Heart left ventricle (tissue), 13 donors: ENCODE results near the gene ECHDC3.

ENCODE experiments used
- CTCF ChIP-seq, 12 donors: fragments of 200-600 bp; sonication (generic) in 4 of 12; IDR thresholded peaks; one replicate each; pipeline versions ENCODE4 v1.5.0 to v1.8.0; 2018 to 2022; ENCODE audit warnings: antibody characterized with exemption in 12 of 12, mild to moderate bottlenecking in 5 of 12
- POLR2A ChIP-seq, 2 donors: fragments of 450-650 bp; IDR thresholded peaks; one replicate each; pipeline ENCODE4 v1.6.1; 2017; ENCODE audit warnings: antibody characterized with exemption in 2 of 2, mild to moderate bottlenecking in 2 of 2, moderate library complexity in 2 of 2
- donor health status: ischemic (EF 13 %, LVEDD 7.1; RV severe dilation, severe dysfunction).
- donor health status: DM: no; HTN: yes; CAD: no.
- donor health status: DM: no; HTN: no; CAD: no.
- donor health status: ischemic (EF 25% LVEDD 6.9; RV normal size, moderate dysfunction).
- donor health status: ischemic (EF 25% LVEDD 5.7; RV mildly dilated, moderate dysfunction).
- donor health status: ischemic (EF 35%, LVEDD 5.7; RV mildly dilated, moderate dysfunction).
- donor health status: nonischemic (EF 11% LVEDD 7.7; RV severe dilation, severe dysfunction).
- donor health status: DM: yes; HTN: yes; CAD: no.
- donor health status: PGD.
- donor health status: ischemic (EF 29% LVEDD 5.4; RV normal size, mild dysfunction).
- donor health status: nonischemic (EF 23%, LVEDD 6.1; RV moderate dilation, normal function).

GRCh38 chr10:11743461-11744338, 1.5 kb downstream of the ECHDC3 start:
- TF ChIP-seq CTCF (IDR thresholded peaks at IDR 0.05) (no peak), POLR2A (IDR thresholded peaks at IDR 0.05) (no peak)
